Lung (tissue), 12 donors: ENCODE measurements around the gene MIPEP. TPM values are rescaled to one million over a fixed set of nuclear protein-coding genes. Genes with fewer than 3 reads are reported as not detected.

Experiments used
- ATAC-seq: fragments of 200-7000 bp; cut with Tn5 transposase; one replicate; pipeline ENCODE4 v1.9.1; 2020; ENCODE audit warnings: moderate number of reproducible peaks; ENCODE audit not compliant: insufficient read depth, low FRiP score
- DNase-seq, 3 donors: peaks; one replicate each; pipeline ENCODE4 v3.0.0-alpha.2; 2013 to 2017
- H3K27ac ChIP-seq, 2 donors: one replicate each; pipeline ENCODE4 v1.5.1; 2013; ENCODE audit warnings: mild to moderate bottlenecking in 2 of 2, moderate library complexity in 2 of 2, control low read depth in 1 of 2, inconsistent platforms in 1 of 2, low read depth in 1 of 2, low read length in 1 of 2
- H3K27me3 ChIP-seq, 3 donors: one replicate each; pipeline ENCODE4 v1.5.1; 2013; ENCODE audit warnings: low read length in 2 of 3; ENCODE audit not compliant: control insufficient read depth in 3 of 3, insufficient read depth in 3 of 3
- H3K36me3 ChIP-seq, 4 donors: one replicate each; pipeline ENCODE4 v1.5.1; 2013; ENCODE audit warnings: low read length in 4 of 4, mild to moderate bottlenecking in 1 of 4, moderate library complexity in 1 of 4; ENCODE audit not compliant: control insufficient read depth in 4 of 4, insufficient read depth in 4 of 4
- H3K4me1 ChIP-seq, 5 donors: one replicate each; pipeline ENCODE4 v1.5.1; 2013; ENCODE audit warnings: low read length in 5 of 5, mild to moderate bottlenecking in 2 of 5, moderate library complexity in 1 of 5; ENCODE audit not compliant: control insufficient read depth in 5 of 5, insufficient read depth in 5 of 5
- H3K4me3 ChIP-seq: one replicate; pipeline ENCODE4 v1.5.1; 2013; ENCODE audit warnings: mild to moderate bottlenecking, control low read depth, moderate library complexity
- H3K9ac ChIP-seq, 2 donors: one replicate each; pipeline ENCODE4 v1.5.1; 2013; ENCODE audit warnings: low read length in 2 of 2, control low read depth in 1 of 2; ENCODE audit not compliant: insufficient read depth in 1 of 2
- H3K9me3 ChIP-seq, 4 donors: one replicate each; pipeline ENCODE4 v1.5.1; 2013; ENCODE audit warnings: low read length in 3 of 4, mild to moderate bottlenecking in 1 of 4, moderate library complexity in 1 of 4; ENCODE audit not compliant: control insufficient read depth in 4 of 4, insufficient read depth in 3 of 4
- WGBS, 2 donors: extraction: QIAGEN DNeasy Blood & Tissue Kit; methylation state at CpG; one replicate each; pipeline ENCODE4 v1.1.7; 2013; 5-methylcytosine and 5-hydroxymethylcytosine counted together
- polyA plus RNA-seq, 2 donors: library from polyadenylated mRNA; stranded (reverse); fragments of 200-250 nt; gene quantifications; one replicate each; pipeline ENCODE4 v1.2.1, GENCODE V29; 2013
- total RNA-seq, 2 donors: library from RNA; depleted of rRNA in 1 of 2; stranded (reverse); fragments of >200 nt in 1 of 2; gene quantifications; one replicate each; pipeline ENCODE4 v1.2.1, GENCODE V29; 2014 to 2021
- TF ChIP-seq, protein P1 (sequence below): IDR thresholded peaks from 2 replicates; pipeline ENCODE4 v1.5.1; 2012; ENCODE audit warnings: mild to moderate bottlenecking; ENCODE audit errors: control extremely low read depth, extremely low read depth
- donor health status: control.
- donor health status: control.
- donor health status: Bipolar disorder and iron deficiency.
- donor health status: healthy.
- donor health status: DM: yes; HTN: yes; CAD: no.

Gene MIPEP
- total and polyA plus RNA-seq, 4 donors, result 12.9 to 35.1 (median 25.3) TPM

DNA sequence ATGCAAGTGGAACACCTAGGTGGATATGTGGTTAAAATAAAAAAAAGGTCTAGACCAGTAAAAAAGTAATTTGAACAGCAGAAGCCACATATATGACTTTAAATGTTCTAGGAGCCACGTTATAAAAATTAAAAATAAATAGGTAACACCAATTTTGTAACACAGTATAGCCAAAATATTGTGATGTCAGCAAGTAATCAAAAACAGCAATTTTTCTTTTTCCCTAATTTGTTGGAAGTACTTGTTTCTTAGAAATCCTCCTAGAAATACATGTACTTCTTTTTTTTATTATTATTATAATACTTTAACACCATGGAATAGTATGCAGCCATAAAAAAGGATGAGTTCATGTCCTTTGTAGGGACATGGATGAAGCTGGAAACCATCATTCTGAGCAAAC lies 33.8 kb upstream of the MIPEP start:
- WGBS, 2 donors, result 83 to 89% methylated on average over 1 of the region's 1 CpG
- TF ChIP-seq, protein P1, sequence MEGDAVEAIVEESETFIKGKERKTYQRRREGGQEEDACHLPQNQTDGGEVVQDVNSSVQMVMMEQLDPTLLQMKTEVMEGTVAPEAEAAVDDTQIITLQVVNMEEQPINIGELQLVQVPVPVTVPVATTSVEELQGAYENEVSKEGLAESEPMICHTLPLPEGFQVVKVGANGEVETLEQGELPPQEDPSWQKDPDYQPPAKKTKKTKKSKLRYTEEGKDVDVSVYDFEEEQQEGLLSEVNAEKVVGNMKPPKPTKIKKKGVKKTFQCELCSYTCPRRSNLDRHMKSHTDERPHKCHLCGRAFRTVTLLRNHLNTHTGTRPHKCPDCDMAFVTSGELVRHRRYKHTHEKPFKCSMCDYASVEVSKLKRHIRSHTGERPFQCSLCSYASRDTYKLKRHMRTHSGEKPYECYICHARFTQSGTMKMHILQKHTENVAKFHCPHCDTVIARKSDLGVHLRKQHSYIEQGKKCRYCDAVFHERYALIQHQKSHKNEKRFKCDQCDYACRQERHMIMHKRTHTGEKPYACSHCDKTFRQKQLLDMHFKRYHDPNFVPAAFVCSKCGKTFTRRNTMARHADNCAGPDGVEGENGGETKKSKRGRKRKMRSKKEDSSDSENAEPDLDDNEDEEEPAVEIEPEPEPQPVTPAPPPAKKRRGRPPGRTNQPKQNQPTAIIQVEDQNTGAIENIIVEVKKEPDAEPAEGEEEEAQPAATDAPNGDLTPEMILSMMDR, result no peak
- no peaks in the 10 kb centered on the region for H3K9me3 ChIP-seq
- no peak for ATAC-seq
- H3K36me3 ChIP-seq, result no peaks in the 10 kb centered on the region
- no peaks in the 10 kb centered on the region for H3K27me3 ChIP-seq
- no peak overlapping the region for H3K9ac ChIP-seq
- no peak overlapping the region for H3K4me3 ChIP-seq
- H3K4me1 ChIP-seq, result peaks cover 0 to 2% (median 0%) of the 10 kb centered on the region in 5 donors
- DNase-seq, result no peak
- H3K27ac ChIP-seq, result no peak overlapping the region

DNA sequence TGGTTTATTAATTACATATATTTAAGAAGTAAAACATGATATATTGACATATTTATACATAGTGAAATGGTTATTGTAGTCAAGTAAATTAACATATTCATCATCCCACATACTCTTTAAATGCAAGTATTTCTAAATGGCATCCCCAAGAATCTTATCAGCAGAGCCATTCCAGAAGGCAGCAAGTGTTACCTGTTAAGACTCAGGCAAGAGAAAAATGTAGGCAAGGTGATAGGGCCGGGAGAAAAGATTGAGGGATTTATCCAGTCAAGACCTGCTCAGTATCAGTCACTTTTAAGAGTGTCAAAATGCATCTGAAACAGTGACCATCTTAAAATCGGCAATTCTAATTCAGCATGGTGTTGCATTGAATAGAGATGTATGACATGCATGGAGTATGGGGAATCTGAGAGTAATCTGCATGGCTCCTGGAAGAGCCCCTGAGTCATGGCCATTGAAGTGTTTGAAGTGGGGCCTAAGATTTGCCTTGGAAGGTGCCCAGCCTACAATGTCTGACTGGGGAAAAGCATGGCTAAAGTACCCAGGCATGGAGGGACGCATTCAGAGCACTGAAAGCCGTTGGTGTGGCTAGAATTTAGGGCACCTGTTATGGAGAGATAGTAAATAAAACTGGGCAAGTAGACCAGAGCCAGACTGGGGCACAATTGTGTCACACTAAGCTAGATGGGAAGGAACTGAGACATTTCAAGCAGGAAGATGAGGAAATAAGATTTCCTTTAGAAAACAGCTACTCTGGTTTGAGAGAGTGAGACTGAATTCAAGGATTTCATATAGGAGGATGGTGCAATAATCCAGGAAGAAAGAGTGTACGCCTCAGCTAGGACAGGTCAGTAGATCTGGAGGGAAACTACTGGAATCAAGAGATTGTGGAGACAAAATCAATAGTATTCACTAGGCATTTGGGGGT lies 33.1 kb upstream of the MIPEP start:
- H3K27ac ChIP-seq, result peak overlapping the region in 1 of 2 donors; percentile 71
- H3K36me3 ChIP-seq, result no peaks in the 10 kb centered on the region
- peak in 1 of 3 donors; percentile 24 for DNase-seq
- H3K4me3 ChIP-seq, result no peak overlapping the region
- peak; percentile 74 for ATAC-seq
- no peaks in the 10 kb centered on the region for H3K9me3 ChIP-seq
- H3K4me1 ChIP-seq, result peaks cover 0 to 2% (median 0%) of the 10 kb centered on the region in 5 donors
- TF ChIP-seq, protein P1, result no peak
- no peaks in the 10 kb centered on the region for H3K27me3 ChIP-seq
- 43 to 47% methylated on average over 5 of the region's 5 CpGs for whole genome bisulfite sequencing, 2 donors
- no peak overlapping the region for H3K9ac ChIP-seq

DNA sequence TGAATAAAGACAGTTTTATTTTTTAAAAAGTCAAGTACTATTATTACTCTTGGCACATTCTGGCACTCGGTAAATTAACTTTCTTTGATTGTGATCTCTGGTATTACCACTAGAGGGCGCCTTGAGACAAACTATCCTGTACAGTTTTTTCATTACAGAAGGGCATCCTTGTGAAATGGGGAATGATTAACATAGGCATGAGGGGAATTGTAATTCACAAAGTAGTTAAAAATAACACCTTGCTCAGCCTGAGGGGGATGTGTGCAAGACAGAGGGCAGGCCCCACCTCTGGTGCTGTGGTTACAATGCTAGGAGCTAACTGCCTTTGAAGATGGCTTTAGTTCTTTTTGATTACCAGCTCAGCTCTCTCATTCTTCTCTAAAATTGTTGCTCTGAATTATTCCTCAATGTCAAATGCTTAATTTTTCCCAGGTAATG lies 32.3 kb upstream of the MIPEP start:
- H3K27me3 ChIP-seq, result no peaks in the 10 kb centered on the region
- no peaks in the 10 kb centered on the region for H3K36me3 ChIP-seq
- no peak overlapping the region for H3K9ac ChIP-seq
- WGBS, 2 donors, result 16 to 33% methylated on average over 2 of the region's 2 CpGs
- H3K27ac ChIP-seq, result no peak overlapping the region
- no peaks in the 10 kb centered on the region for H3K9me3 ChIP-seq
- ATAC-seq, result peak; percentile 39
- TF ChIP-seq, protein P1, result peak; percentile 52
- no peak overlapping the region for H3K4me3 ChIP-seq
- DNase-seq, result peak in 2 of 3 donors; percentile 71 to 77
- H3K4me1 ChIP-seq, result peaks cover 0 to 2% (median 0%) of the 10 kb centered on the region in 5 donors
